Urothelium cell line (cell line): ENCODE data around the gene TAC4.
A peak's percentile ranks its signal among the peaks of the same experiment; 100 is the strongest.

Source experiments
- DNase-seq: peaks from one replicate; pipeline ENCODE4 v3.0.0; 2011; ENCODE audit warnings: low spot score, mixed read lengths
- FAIRE-seq: peaks from 2 replicates; lab custom pipeline; 2011; peaks lifted over from hg19 to GRCh38; lab: Jason Lieb, UNC

Gene TAC4

DNA sequence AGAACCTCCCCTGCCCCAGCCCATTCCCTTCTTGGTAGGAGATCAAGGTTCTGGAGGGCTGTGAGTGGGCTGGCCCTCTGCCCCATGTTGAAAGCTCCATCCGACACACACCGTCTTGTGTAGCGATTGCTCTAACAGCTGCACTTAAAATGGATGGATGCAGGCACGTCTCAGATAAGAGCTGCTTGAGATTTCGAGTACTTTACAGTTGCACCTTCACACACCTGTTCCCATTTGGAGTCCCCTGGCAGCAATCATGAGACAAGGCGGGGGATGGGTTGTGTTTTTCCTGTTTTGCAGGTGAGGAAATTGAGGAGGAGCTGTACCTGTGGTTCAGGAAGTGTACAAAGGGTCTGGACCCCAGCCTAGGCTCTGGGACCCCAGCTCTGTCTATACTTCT, 25.6 kb upstream of the TAC4 start:
- FAIRE-seq (no peak), DNase-seq (no peak)

DNA sequence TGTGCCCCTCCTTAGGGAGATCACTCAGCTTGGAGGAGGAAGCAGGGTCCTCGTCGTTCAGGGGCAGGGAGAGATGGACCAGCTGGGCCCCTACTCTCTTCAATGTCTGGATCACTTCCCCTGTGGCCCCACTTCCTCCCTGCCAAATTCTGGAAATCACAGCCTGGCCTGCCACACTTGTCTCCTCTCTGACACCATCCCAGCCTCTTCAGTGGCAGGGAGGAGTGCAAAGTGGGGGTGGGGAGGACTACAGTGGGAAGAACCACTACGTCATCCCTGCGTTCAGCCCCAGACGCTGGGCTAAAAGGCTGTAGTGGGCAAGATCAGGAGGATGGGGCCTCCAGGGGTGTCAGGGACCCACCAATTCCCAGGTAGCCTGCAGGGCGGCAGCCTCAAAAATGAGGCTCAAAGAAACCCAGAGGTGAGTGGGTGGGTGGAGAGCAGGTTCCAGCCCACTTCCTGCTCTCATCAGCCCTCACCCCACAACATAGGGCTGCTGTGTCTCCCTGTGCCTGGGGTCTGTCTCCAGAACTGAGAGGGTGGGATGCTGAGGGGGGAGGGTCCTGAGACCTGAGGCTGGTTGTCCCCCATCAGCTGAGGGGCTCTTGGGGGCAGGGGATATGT, 25.0 kb upstream of the TAC4 start:
- DNase-seq: no peak
- FAIRE-seq: peak; percentile 30

DNA sequence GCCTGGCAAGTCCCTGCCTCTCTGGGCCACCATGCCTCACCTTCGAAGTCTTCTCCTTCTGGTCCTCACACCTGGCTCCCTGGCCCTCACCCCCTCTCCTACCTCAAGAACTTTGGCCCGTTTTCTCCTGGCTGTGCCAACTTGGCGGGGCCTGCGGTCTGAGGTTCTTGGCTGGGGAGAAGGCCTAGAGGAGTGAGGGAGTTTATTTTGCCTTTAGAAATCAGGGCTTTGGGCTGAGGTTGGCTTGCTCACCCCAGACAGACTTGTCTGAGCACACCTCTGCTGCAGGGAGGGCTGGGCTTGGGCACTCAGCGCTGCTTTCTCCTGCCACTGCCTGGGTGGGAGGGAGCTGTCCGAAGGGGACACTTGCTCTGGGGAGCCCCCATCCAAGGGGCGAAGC, 23.3 kb upstream of the TAC4 start:
- no peak for FAIRE-seq

DNA sequence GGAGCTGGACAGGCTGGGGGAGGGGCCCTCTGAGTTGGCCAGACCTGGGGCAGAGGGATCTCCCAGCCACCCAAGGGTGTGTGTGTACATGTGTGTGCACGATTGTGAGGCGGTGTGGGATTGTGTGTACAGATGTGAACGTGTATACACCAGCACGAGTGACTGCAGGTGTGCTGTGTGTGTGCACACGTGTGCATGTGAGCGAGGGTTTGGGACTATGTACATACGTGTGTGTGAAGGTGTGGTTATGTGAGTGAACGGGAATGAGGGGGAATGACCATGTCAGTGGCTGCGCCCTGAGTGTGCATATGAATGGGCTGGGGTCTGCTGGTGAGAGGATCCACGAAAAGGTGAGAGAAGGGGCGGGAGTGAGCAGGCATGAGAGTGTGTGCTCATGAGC, 22.4 kb upstream of the TAC4 start:
- DNase-seq: no peak
- FAIRE-seq: peak; percentile 59

More for the DNA sequence above, 23.3 kb upstream of the TAC4 start:
- no peak for DNase-seq

DNA sequence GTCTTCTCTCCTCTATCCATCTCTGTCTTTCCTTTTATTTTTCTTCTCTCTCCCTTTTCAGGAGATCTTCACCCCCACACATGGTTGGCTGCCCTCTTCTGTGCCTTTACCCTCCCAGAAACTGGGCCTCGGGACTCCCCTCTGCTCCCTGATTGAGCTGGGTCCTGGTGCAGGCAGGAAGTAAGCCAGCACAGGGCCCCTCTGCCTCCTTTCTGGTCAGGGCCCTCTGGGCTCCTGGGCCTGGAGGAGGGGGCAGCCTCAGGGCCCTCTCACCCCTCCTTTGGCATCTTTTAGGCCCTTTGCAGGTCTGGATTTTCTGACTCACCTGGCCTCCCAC, 21.1 kb upstream of the TAC4 start:
- FAIRE-seq (no peak), DNase-seq (no peak)

DNA sequence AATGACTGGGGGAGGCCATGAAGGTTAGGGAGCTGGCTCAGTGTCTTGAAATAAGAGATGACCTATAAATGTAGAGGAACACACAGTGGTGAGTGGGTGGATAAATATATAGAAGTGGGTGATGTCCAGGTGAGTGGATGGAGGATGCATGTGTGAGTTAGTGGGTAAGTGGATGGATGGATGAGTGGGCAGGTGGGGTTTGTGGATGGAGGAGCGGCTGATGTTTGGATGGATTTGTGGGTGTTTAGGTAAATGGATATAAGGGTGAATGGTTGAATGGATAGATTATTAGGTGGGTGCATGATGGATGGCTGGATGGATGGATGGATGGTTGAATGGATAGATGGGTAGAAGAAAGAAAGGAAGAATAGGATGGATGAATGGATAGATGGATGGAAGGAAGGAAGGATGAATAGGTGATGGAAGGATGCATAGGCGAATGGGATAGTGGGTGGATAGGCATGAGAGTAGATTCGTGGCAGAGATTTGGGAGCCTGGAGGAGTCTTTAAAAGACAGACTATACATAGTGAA, 19.1 kb upstream of the TAC4 start:
- peak; percentile 48 for FAIRE-seq
- no peak for DNase-seq

DNA sequence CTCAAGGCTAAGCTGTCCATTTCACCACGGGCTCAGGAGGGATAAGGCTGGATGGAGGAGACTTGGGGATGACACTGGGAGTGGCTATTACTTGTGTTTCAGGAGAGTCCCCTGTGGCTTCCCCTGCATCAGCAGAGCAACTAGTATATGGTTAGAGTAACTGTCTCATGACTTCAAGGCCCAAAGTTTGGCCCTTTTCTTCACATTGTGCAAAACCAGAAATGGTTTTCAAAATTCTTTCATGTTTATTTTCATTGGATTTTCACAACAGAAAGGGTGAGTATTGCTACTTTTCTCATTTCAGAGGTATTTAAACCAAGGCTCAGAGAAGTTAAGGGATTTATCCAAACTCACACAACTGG, 18.1 kb upstream of the TAC4 start:
- DNase-seq (no peak), FAIRE-seq (no peak)

DNA sequence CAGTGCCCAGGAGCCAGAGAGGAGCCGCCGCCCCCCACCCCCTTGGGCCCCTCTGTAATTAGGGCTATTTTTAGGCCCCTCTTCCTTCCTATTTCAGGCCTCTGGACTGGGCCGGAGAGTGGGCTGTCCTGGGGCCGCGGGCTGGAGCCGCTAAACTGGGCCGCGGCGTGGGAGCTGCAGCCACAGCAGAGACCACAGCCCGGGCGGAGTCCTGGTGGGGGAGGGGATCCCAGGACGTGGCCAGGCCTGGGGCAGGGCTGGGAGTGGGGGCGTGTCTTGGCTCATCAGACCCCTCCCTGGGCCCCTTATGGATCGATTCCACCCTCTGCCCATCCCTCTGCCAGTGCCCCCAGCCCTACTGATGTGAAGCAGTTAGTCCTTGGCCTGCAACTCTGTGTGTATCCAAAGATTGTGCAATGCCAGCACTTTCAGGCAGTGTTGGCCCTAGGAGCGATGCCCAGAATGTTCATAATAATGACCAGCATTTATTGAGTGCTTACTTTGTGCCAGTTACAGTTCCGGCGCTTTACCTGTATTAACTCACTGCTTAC, 15.0 kb upstream of the TAC4 start:
- DNase-seq (no peak), FAIRE-seq (no peak)

DNA sequence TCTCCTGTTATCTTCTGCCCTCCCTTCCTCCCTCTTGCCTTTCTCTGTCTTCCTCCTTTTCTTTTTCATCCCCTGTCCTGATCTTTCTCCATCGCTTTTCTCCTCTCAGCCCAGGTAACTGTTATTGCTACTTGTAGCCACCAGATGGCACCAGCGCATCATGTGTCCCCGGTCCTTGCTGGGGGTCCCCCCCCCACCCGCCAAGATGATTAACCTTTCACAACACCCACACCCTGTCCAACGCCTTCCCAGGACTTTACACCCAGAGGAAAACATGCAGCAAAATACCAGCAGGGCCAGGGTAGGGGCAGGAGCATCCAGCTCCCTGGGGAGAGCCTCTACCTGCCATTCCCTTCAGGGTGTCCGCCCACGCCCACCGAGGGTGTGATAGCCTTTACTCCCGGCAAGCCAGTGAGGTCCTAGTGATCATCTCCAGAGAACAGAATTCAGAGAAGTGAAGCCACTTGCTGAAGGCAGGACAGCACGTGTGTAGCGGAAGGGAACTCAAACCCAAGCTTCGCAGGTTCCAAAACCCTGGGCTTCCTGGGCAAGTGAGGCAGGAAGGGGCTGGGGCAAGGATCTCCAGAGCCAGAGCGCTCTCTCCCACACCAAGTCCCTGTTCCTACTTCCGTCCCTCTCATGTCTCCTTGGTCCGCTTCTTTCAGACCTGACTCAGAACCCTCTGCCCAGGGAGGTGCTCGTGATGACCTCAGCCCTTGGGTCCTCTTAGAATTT, 13.4 kb upstream of the TAC4 start:
- peak; percentile 73 for DNase-seq
- FAIRE-seq: peak; percentile 27

DNA sequence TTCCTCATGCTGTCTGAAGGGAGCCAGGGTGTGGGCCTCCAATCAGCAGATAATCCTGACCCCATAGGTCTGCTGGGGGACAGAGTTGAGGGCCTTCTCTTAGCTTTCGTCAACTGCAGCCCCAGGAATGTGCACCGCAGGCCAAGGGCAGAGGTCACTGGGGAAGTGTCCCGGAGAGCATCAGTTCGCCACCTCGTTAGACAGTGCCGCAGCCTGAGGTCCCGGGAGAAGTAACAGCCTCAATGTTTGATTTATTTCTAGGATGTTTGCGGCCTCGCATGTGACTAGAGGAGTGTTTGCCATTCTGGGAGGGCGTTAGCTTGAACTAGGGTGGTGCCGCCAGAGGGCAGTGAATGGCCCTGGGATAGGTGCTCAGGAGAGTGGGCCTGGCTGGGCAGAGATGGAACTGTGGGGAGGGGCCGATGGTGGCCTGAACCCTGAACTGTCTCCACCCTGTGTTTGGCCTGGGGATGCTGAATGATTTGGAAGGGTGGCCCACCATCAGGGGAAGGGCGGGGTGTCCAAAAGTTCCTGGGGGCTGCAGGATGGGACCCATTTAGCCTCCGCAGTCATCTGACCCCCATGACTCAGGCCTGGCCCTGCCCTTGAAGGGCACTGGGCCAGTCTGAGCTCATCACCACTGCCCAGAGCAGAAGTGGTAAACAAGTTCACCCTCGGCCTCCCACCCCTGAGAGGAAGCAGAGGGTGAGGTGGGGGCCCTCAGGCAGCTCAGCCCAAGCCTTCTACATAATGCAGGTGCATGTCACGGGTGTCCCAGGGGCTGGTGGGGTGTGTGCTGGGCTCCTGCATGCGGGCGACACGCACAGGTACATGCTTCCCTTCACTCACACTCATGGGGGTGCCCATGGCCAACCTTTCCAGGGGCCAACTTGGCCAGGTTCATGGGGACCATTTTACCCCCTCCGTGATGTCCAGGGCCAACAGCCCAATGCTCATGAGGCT, 12.4 kb upstream of the TAC4 start:
- FAIRE-seq (no peak), DNase-seq (no peak)

DNA sequence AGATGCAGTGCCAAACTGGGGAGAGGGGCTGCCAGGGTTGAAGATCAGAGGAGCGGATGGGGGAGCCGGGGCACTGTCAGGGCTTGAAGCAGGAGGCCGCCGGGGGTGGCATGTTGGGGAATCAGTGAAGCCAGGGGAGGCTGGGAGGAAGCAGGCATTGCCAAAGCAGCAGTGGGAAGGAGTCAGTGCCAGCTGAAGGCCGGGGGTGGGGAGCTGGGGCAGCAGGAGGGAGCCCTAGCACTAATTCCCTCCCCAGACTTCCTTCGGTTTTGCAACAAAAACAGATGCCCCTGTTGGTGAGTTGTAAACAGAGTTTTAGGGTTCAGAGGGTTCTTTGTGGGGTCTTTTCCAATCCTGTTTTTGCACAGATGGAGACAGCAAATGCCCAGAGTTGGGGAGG, 10.9 kb upstream of the TAC4 start:
- DNase-seq (no peak), FAIRE-seq (no peak)

DNA sequence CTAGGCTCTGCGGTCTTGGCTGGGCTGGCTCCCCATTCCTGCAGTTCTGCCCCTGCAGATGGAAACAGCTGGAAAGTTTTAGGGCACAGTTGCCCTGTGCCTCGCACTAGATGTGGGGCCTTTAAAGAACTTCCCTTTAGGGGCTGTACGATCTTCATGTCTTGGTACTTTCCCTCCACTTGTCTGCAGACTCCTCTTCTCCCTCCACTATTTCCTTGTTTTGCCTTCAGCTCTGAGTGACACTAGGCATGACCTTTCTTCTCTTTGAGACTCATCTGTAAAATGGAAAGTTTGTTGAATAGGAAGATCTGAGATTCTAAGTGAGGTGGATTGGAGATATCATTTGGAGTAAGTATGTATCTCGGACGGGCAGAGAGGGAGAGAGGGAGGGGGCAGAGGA, 6.3 kb upstream of the TAC4 start:
- FAIRE-seq: no peak

DNA sequence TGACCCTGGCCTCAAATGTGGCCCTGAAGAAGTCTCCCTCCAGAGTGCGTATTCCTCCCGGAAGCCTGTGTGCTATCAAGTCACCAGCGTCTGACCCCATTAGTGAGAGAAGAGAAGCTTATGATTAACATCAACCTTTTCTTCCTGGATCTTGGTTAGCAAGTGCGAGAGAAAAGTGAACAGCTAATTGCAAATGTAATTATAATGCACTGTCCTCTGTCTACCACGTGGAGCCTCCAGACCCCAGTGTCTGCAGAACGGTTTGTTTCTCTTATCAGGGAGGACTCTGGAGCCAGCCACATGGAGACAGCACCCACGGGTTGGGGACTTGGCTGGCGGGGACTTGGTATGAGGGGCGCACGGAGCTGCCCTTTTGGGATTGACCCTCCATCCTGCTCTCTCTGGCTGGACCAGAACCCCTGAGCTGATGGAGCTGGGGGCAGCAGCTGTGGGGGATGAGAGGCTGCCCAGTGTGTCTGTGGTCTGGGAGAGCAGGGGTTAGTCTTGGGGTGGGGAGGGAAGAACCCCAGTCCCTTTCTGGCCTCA, 5.7 kb upstream of the TAC4 start:
- no peak for DNase-seq
- no peak for FAIRE-seq

More for the DNA sequence above, 6.3 kb upstream of the TAC4 start:
- DNase-seq: no peak

DNA sequence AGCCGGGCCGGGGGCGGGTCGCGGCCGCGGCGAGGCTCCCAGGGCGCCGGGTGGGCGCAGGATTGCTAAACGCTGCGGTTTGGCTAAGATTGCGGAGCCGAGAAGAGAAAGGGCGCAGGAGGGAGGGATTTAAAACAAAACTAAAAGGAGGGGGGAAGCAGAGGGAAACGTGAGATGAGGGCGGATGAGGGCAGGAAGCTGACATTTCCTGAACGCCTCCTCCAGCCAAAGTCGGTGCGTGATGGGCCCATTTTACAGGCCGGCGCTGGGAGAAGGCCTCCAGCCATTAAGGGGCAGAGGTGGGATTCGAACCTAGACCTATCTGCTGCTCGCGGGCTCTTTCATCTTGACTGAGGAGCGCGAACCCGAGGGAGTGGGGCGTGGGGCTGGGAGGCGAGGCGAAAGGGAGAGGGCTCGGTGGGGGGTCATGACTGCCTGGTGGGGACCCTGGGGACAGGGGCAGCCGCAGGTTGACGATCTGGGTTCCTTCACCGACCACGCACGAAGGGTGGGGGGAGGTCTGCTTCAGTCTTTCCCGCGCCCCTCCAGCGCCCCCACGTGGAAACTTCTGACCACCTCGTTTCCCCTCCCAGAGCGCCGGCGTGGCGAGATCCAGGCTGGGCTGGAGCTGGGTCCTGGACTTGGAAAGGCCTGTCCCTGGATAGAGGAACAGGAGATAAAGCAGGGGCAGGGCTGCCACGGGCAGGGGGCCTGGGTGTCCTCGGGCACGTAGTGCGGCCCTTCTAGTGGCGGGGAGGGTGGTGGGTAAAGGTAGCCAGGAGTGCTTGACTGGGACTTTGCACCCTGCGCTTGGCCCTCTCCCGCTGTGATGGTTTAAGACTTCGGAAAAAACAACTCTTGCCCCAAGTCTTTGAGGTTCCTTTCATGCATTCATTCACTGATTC, 3.8 kb upstream of the TAC4 start:
- FAIRE-seq: peak; percentile 20
- DNase-seq: peak; percentile 77

DNA sequence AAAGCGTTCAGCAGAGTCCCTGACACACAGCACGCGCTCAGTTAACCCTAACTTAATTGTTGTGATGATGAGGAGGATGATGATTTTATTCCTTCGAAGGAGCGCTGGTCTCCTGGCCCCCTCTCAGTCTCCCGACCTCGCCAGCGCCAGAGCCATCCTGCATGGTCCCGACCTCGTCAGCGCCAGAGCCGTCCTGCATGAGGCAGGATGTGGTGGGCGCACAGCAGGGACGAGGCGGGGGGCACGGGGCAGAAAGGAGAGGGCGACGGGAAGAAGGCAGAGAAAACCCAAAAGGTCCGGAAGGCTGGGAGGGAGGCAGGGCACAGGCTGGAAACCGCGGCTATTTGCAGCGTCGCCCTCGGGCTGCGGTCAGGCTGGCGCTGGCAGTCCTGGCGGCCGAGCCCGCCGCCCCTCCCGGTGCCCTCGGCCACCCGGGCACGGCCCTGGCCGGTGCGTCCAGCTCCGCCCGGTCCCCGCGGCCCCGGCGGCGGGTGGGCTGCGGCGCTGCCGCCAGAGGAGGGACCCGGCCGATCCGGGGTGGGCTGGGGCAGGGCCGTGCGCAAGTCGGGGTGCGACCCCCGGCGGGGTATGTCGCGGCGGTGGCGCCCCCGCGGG, 3.0 kb upstream of the TAC4 start:
- DNase-seq: peak; percentile 54
- no peak for FAIRE-seq

DNA sequence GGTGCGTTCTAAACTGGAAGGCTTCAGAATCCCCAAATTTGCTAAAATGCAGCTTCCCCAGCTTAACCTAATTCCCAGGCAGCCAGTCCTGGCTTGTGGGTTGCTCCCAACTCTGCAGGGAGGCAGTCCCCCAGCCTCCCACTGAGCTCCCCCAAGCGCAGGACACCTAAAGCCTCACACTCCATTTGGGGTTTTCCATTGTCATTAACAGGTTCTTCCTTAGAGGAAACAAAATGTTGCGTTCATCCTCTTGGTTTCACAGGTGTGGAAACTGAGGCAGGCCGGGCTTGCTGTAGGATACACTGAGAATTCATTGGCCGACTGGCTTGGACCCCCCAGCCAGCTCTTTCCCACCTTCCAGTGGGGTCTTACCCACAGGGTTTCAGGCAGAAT, 2.3 kb upstream of the TAC4 start:
- no peak for DNase-seq

DNA sequence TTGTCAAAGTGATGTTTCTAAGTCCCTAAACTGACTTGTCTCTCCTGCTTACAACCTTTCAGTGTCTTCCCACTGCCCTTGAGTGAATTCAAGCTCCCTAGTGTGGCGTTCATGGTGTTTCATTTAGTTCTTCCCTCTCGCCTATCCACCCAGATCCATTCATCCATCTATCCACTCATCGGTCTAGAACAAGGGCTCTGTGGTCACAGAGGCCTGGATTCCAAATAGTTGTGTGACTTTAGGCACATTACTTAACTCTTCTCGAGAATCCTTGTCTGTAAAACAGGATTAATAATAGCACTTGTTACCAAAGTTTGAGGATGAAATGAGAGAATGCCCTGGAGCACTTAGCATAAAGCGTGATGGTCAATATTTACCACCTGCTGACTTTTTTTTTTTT, 870 bp upstream of the TAC4 start:
- DNase-seq (no peak), FAIRE-seq (no peak)

More for the DNA sequence above, 2.3 kb upstream of the TAC4 start:
- no peak for FAIRE-seq

DNA sequence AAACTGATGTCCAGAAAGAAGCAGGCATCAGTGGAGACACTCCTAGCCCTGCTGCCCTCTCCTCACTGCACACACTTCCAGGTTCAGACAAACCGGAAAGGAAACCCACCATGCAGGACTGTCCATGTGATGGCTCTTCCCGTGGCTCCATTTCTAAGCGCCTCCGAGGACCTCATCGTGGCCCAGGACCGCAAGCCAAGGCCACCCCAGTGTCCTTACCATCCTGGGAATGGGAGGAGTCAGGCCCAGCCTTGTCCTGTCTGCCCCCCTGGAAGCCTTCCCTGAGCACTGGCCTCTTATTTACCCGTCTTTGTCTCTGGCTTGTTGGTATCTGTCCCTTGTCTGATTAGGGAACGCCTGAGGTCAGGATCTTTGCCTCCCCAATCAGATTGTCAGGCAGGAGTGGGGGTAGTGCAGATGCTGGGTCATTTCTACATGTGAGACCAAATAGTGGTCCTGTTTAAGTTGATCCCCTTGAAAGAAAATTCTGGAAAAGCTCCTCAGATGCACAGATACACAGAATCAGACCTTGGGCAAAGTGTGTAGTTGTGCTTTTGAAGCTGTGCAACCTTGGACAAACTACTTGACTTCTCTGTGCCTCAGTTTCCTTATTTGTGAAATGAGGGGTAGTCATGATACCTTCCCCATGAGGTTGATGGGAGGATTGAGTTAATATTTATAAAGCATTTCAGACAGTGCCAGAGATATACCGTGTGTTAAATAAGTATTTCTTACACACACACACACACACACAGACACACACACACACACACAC, 744 bp downstream of the TAC4 start:
- FAIRE-seq (no peak), DNase-seq (no peak)

DNA sequence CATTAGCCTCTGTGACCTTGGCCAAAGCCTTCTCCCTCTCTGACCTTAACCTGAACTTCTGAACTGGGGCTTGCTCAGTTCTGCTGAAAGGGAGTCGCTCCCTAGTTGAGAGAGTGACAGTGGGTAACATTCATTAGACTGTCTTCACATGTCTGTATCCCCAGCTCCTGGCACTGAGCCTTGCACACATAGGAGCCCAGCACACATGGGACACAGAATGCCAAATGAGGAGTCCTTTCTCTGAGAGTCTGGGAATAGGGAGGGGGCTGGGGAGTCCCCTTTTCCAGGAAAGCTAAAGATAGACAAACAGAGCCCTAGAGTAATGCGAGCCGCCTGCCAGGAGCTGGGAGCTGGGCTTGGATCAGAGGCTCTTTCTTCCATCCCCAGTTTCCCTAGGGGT, 2.5 kb downstream of the TAC4 start:
- FAIRE-seq: no peak
- DNase-seq: no peak
